A673 (cell line): ENCODE data around the gene TMEM108. TPM values are rescaled to one million over a fixed set of nuclear protein-coding genes. Genes with fewer than 3 reads are reported as not detected.

Experiments used
- BruUV-seq: library from RNA; stranded (reverse); fragments of 400-500 nt; replicated peaks from 2 replicates; lab custom pipeline; 2021; lab: Mats Ljungman, UMichigan
- CTCF ChIA-PET: fragments of 300-600 bp; sonication (Branson Sonifier 250); formaldehyde crosslinking; loops from one replicate; lab custom pipeline; 2022; ENCODE audit warnings: antibody characterized with exemption; lab: Charles Lee
- POLR2A ChIA-PET: fragments of 300-600 bp; sonication (Branson Sonifier 250); formaldehyde crosslinking; loops from one replicate; lab custom pipeline; 2022; ENCODE audit warnings: antibody characterized with exemption; ENCODE audit not compliant: low non-redundant PET; lab: Charles Lee
- DNase-seq: peaks from one replicate; pipeline ENCODE4 v3.0.0-alpha.2; 2015; ENCODE audit warnings: low spot score
- H3K27ac ChIP-seq: fragments of 200-600 bp; sonication (generic); 2 replicates; pipeline ENCODE4 v1.5.1; 2016; ENCODE audit warnings: mixed run types, low read depth, mild to moderate bottlenecking, mixed read lengths, antibody characterized with exemption, low read length; ENCODE audit not compliant: poor library complexity, severe bottlenecking
- H3K27me3 ChIP-seq: fragments of 200-600 bp; sonication (generic); replicated peaks from 2 replicates; pipeline ENCODE4 v1.6.1; 2017; ENCODE audit warnings: mixed run types, low read depth, mild to moderate bottlenecking, mixed read lengths, antibody characterized with exemption, low read length; ENCODE audit not compliant: insufficient read depth, poor library complexity
- H3K36me3 ChIP-seq: fragments of 200-600 bp; sonication (generic); 2 replicates; pipeline ENCODE4 v1.6.1; 2016; ENCODE audit warnings: mixed run types, mild to moderate bottlenecking, mixed read lengths, antibody characterized with exemption, low read length; ENCODE audit not compliant: insufficient read depth, poor library complexity, severe bottlenecking
- H3K4me1 ChIP-seq: fragments of 200-600 bp; sonication (generic); 2 replicates; pipeline ENCODE4 v1.6.1; 2017; ENCODE audit warnings: mixed run types, mild to moderate bottlenecking, mixed read lengths, antibody characterized with exemption, low read length; ENCODE audit not compliant: insufficient read depth, poor library complexity, severe bottlenecking
- H3K4me3 ChIP-seq: fragments of 200-600 bp; sonication (generic); 2 replicates; pipeline ENCODE4 v1.5.1; 2016; ENCODE audit warnings: low read depth, mixed run types, mild to moderate bottlenecking, mixed read lengths, low read length; ENCODE audit not compliant: poor library complexity, severe bottlenecking
- H3K9me3 ChIP-seq: fragments of 200-600 bp; sonication (generic); 2 replicates; pipeline ENCODE4 v1.6.1; 2016; ENCODE audit warnings: mixed run types, low read depth, mild to moderate bottlenecking, mixed read lengths, antibody characterized with exemption, low read length; ENCODE audit not compliant: poor library complexity, severe bottlenecking
- CTCF ChIP-seq: fragments of 300-800, 200-600 bp; sonication (generic); conservative IDR thresholded peaks from 2 replicates; pipeline ENCODE4 v1.5.1; 2017; ENCODE audit warnings: low read depth, mild to moderate bottlenecking, antibody characterized with exemption, low read length, moderate library complexity, mixed read lengths
- EZH2 ChIP-seq: fragments of 200-600 bp; sonication (generic); IDR thresholded peaks from 2 replicates; pipeline ENCODE4 v1.6.1; 2017; ENCODE audit warnings: borderline replicate concordance, low read depth, mild to moderate bottlenecking, mixed read lengths, antibody characterized with exemption, low read length; ENCODE audit not compliant: poor library complexity, severe bottlenecking
- intact Hi-C: fragments of 100-400 bp; cut with micrococcal nuclease; formaldehyde crosslinking; loops from one replicate; pipeline ENCODE4 v1.10.0; 2022; ENCODE audit not compliant: unreplicated experiment
- total RNA-seq: library from RNA; stranded (reverse); gene quantifications from 2 replicates; pipeline ENCODE4 v1.2.3, GENCODE V29; 2021

Gene TMEM108
- total RNA-seq, 1 experiment from 2014 or later, result 0.30 TPM

GRCh38 chr3:133374708-133375402 lies 336.7 kb downstream of the TMEM108 start:
- H3K27ac ChIP-seq, result no peak overlapping the region
- peak; percentile 64 for DNase-seq
- TF ChIP-seq CTCF (no peak), EZH2 (no peak)
- H3K4me1 ChIP-seq, result no peaks in the 10 kb centered on the region
- intact Hi-C loops, result no loop called here
- no TSS peak for BruUV-seq
- no peaks in the 10 kb centered on the region for H3K9me3 ChIP-seq
- no peak overlapping the region for H3K4me3 ChIP-seq
- no peaks in the 10 kb centered on the region for H3K36me3 ChIP-seq
- CTCF ChIA-PET, result interaction anchor here (1.7 kb wide), 1 partner anchor 333 kb away, joined by 10 read pairs; no protein-coding TSS in a partner anchor
- POLR2A ChIA-PET, result no interaction called here
- H3K27me3 ChIP-seq, result no peaks in the 10 kb centered on the region

DNA sequence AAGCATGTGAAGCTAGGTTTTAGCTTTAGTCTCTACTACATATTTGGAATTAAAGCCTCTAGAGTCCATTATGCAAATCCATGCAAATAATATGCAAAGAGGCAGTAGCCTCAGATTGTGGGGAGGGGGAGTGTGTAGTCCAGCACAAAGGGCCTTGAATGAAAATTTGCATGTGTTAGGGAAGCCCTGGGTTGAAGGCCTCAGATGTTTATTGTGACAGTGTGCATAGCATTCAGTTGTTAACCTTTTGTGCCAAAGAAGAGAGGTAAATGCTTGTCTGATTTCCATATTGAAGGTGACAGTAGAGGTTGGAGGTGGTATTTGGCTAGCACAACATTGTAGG lies 337.2 kb downstream of the TMEM108 start:
- Histone ChIP-seq H3K27ac (no peak overlapping the region), H3K9me3 (no peaks in the 10 kb centered on the region), H3K36me3 (no peaks in the 10 kb centered on the region), H3K27me3 (no peaks in the 10 kb centered on the region), H3K4me1 (no peaks in the 10 kb centered on the region), H3K4me3 (no peak overlapping the region)
- no peak for TF ChIP-seq CTCF
- no peak for TF ChIP-seq EZH2
- ChIA-PET POLR2A (no interaction called here), CTCF (interaction anchor here (1.7 kb wide), 1 partner anchor 334 kb away, joined by 10 read pairs; no protein-coding TSS in a partner anchor)
- no peak for DNase-seq
- intact Hi-C loops, result no loop called here
- no TSS peak for BruUV-seq

DNA sequence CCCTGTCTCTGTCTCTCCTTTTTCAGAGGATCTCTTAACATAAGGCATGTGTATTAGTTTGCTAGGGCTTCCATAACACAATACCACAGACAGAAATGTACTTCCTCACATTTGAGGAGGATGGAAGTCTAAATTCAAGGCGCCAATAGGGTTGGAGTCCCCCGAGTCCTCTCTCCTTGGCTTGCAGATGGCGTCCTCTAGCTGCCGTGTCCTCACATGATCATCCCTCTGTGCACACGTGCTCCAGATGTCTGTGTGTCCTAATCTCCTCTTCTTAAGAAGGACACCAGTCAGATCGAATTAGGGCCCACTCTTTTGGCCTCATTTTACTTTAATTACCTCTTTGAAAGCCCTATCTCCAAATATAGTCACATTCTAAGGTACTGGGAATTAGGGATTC lies 338.6 kb downstream of the TMEM108 start:
- DNase-seq, result peak; percentile 56
- no peak for TF ChIP-seq EZH2
- peak; percentile 46 for TF ChIP-seq CTCF
- Histone ChIP-seq H3K9me3 (no peaks in the 10 kb centered on the region), H3K4me1 (no peaks in the 10 kb centered on the region), H3K27me3 (no peaks in the 10 kb centered on the region), H3K27ac (no peak overlapping the region), H3K4me3 (no peak overlapping the region), H3K36me3 (no peaks in the 10 kb centered on the region)
- ChIA-PET CTCF (interaction anchor here (0.6 to 2.4 kb wide), 3 partner anchors 37 to 335 kb away, joined by 3 to 13 read pairs (median 3); no protein-coding TSS in a partner anchor), POLR2A (no interaction called here)
- intact Hi-C loops, result loop anchor here (1.0 kb wide), 1 partner anchor 336 kb away; no protein-coding TSS in a partner anchor
- no TSS peak for BruUV-seq
